SU-DHL-6 (cell line): ENCODE results near the gene DENND5B.

Experiments
- H2AFZ ChIP-seq: fragments of 200-600 bp; sonication (generic); 2 replicates; pipeline ENCODE4 v1.6.1; 2014; ENCODE audit warnings: low read depth, mild to moderate bottlenecking, moderate library complexity, mixed read lengths, antibody characterized with exemption, low read length; ENCODE audit not compliant: severe bottlenecking
- H3F3A ChIP-seq: fragments of 200-600 bp; shearing (Covaris generic); 2 replicates; pipeline ENCODE4 v1.6.0; 2016; ENCODE audit warnings: antibody characterized with exemption, mild to moderate bottlenecking; ENCODE audit not compliant: insufficient read depth
- H3K27ac ChIP-seq: fragments of 200-600 bp; sonication (generic); 2 replicates; pipeline ENCODE4 v1.5.1; 2016; ENCODE audit warnings: low read depth, mild to moderate bottlenecking, low read length, moderate library complexity, mixed read lengths
- H3K27me3 ChIP-seq: fragments of 200-600 bp; sonication (generic), shearing (Covaris generic); 2 replicates; pipeline ENCODE4 v1.6.0; 2014; ENCODE audit warnings: mild to moderate bottlenecking, low read length
- H3K36me3 ChIP-seq: fragments of 200-600 bp; sonication (generic); 2 replicates; pipeline ENCODE4 v1.6.1; 2014; ENCODE audit warnings: mild to moderate bottlenecking, low read length, mixed read lengths
- H3K4me2 ChIP-seq: fragments of 300-600, 200-600 bp; shearing (Covaris generic), sonication (generic); 2 replicates; pipeline ENCODE4 v1.6.0; 2014; ENCODE audit warnings: low read length, low read depth, mild to moderate bottlenecking; ENCODE audit not compliant: poor library complexity, severe bottlenecking
- H3K4me3 ChIP-seq: fragments of 200-600 bp; sonication (generic); 2 replicates; pipeline ENCODE4 v1.5.1; 2014; ENCODE audit warnings: antibody characterized with exemption, low read length, mild to moderate bottlenecking, mixed read lengths; ENCODE audit not compliant: insufficient read depth, poor library complexity, severe bottlenecking
- H3K79me2 ChIP-seq: fragments of 200-600 bp; sonication (generic); 2 replicates; pipeline ENCODE4 v1.6.1; 2014; ENCODE audit warnings: mild to moderate bottlenecking, low read length, moderate library complexity; ENCODE audit not compliant: insufficient read depth
- H3K9ac ChIP-seq: fragments of 200-600 bp; sonication (generic); 2 replicates; pipeline ENCODE4 v1.7.0; 2014; ENCODE audit warnings: mild to moderate bottlenecking, low read length
- H3K9me2 ChIP-seq: fragments of 200-600 bp; sonication (generic); replicated peaks from 2 replicates; pipeline ENCODE4 v1.6.1; 2014; ENCODE audit warnings: low read length; ENCODE audit not compliant: insufficient read depth
- H3K9me3 ChIP-seq: fragments of 200-600 bp; sonication (generic); 2 replicates; pipeline ENCODE4 v1.6.1; 2014; ENCODE audit warnings: low read length, mixed read lengths; ENCODE audit not compliant: insufficient read depth
- H4K20me1 ChIP-seq: fragments of 200-600 bp; sonication (generic); 2 replicates; pipeline ENCODE4 v1.6.1; 2014; ENCODE audit warnings: low read depth, mild to moderate bottlenecking, antibody characterized with exemption, low read length, moderate library complexity, mixed read lengths
- EZH2phosphoT487 ChIP-seq: fragments of 200-600 bp; sonication (generic), shearing (Covaris generic); conservative IDR thresholded peaks from 2 replicates; pipeline ENCODE4 v1.6.1; 2018; ENCODE audit warnings: mild to moderate bottlenecking, antibody characterized with exemption, low read length, moderate library complexity, mixed read lengths
- TF ChIP-seq, protein P1 (sequence below): fragments of 200-600 bp; sonication (generic); IDR thresholded peaks from one replicate; pipeline ENCODE4 v1.5.1; 2017; ENCODE audit warnings: antibody characterized with exemption, mild to moderate bottlenecking, low read length, moderate library complexity; ENCODE audit not compliant: insufficient read depth, poor library complexity, severe bottlenecking

DENND5B gene

DNA sequence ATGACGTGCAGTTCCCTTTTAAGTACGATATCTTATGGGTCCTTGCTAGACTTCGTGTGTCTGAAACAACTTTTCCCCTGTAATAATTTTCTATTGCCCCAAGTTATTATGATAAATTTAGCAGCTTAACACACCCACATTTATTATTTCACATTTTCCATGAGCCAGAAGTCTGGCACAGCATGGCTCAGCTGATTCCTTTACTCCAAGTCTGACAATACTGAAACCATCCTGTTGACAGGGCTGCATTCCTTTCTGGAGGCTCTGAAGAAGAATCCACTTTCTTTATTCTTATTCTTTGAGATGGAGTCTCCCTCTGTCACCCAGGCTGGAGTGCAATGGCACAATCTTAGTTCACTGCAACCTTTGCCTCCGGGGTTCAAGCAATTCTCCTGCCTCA is 80.9 kb downstream of the DENND5B start:
- H3K9me2 ChIP-seq, result no peaks in the 10 kb centered on the region
- no peak overlapping the region for H3K27ac ChIP-seq
- no peaks in the 10 kb centered on the region for H4K20me1 ChIP-seq
- H3K9ac ChIP-seq, result no peak overlapping the region
- H3K4me2 ChIP-seq, result no peak overlapping the region
- no peaks in the 10 kb centered on the region for H3K27me3 ChIP-seq
- no peaks in the 10 kb centered on the region for H3F3A ChIP-seq
- TF ChIP-seq, protein P1, sequence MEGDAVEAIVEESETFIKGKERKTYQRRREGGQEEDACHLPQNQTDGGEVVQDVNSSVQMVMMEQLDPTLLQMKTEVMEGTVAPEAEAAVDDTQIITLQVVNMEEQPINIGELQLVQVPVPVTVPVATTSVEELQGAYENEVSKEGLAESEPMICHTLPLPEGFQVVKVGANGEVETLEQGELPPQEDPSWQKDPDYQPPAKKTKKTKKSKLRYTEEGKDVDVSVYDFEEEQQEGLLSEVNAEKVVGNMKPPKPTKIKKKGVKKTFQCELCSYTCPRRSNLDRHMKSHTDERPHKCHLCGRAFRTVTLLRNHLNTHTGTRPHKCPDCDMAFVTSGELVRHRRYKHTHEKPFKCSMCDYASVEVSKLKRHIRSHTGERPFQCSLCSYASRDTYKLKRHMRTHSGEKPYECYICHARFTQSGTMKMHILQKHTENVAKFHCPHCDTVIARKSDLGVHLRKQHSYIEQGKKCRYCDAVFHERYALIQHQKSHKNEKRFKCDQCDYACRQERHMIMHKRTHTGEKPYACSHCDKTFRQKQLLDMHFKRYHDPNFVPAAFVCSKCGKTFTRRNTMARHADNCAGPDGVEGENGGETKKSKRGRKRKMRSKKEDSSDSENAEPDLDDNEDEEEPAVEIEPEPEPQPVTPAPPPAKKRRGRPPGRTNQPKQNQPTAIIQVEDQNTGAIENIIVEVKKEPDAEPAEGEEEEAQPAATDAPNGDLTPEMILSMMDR, result no peak
- no peak for TF ChIP-seq EZH2phosphoT487
- H3K4me3 ChIP-seq, result no peak overlapping the region
- H3K79me2 ChIP-seq, result peaks cover 17% of the 10 kb centered on the region
- no peak overlapping the region for H2AFZ ChIP-seq
- no peaks in the 10 kb centered on the region; the same call in 1 of the 2 replicates for H3K9me3 ChIP-seq
- H3K36me3 ChIP-seq, result no peaks in the 10 kb centered on the region

DNA sequence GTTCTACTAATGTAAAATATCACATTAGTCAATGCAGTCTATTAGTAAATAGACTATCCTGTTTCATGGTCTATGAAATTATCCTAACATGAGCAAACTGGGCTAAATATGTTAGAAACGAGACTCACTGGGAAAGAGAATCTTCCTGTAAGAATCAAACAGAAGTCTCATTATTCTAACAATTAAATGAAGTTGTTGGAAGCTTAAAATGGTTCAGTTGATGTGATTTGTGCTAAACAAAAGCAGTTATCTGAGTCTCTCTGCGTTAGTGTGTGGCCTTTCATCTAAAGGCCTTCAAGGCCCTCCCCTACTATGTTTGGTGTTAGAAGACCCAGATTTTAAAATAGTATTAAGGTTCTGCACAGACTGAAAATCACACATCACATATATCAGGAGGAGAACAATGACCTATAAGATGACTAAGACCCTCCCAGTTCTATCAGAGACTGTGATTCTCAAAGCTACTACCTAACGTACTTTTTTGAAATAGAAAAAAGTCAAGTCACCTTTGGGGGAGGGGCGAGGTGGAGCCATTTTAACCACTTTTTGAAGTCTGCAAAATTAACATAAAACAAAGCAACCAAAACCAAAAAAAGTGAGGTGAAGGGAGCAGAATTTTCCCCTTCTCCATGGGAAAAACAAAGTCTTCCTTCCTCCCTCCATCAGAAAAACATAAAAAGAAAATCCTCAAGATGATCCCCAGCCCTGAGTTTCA is 82.3 kb downstream of the DENND5B start:
- TF ChIP-seq EZH2phosphoT487, result no peak
- TF ChIP-seq, protein P1, result no peak
- no peak overlapping the region for H3K4me3 ChIP-seq
- no peak overlapping the region for H3K9ac ChIP-seq
- no peak overlapping the region for H2AFZ ChIP-seq
- no peaks in the 10 kb centered on the region; the same call in 1 of the 2 replicates for H3K9me3 ChIP-seq
- no peaks in the 10 kb centered on the region for H3K9me2 ChIP-seq
- H4K20me1 ChIP-seq, result no peaks in the 10 kb centered on the region
- no peak overlapping the region for H3K4me2 ChIP-seq
- H3F3A ChIP-seq, result 0 out of 2 replicates have a peak, but pooled peaks cover 5% of the 10 kb centered on the region
- no peaks in the 10 kb centered on the region for H3K36me3 ChIP-seq
- peaks cover 32% of the 10 kb centered on the region for H3K79me2 ChIP-seq
- H3K27me3 ChIP-seq, result no peaks in the 10 kb centered on the region
- no peak overlapping the region for H3K27ac ChIP-seq

DNA sequence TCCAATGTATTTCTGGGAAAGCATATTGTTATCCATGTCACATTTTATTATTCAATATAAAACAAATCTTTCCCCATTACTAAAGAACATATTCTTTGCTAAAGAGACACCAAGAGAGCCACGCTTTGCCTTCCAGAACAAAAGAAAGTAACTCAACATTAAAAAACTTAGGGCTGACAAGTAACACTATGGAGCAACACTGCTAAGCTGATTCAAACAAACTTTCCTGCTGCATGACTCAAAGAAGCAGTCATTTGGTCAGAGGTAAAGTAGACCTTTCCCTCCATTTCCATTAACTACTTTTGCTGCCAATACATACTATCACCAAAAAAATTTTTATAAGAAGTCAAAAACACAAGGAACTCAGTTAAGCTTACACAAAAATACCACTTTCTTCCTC is 83.0 kb downstream of the DENND5B start:
- Histone ChIP-seq H3K79me2 (peaks cover 34% of the 10 kb centered on the region), H3K27me3 (no peaks in the 10 kb centered on the region), H2AFZ (no peak overlapping the region), H3K4me3 (no peak overlapping the region), H3K36me3 (no peaks in the 10 kb centered on the region), H4K20me1 (no peaks in the 10 kb centered on the region), H3K27ac (no peak overlapping the region), H3K9me2 (no peaks in the 10 kb centered on the region), H3K4me2 (no peak overlapping the region), H3F3A (0 out of 2 replicates have a peak, but pooled peaks cover 5% of the 10 kb centered on the region), H3K9me3 (no peaks in the 10 kb centered on the region; the same call in 1 of the 2 replicates), H3K9ac (no peak overlapping the region)
- TF ChIP-seq, protein P1, result no peak
- TF ChIP-seq EZH2phosphoT487, result no peak
